Neural progenitor cell (in vitro differentiated cells): ENCODE data around the gene DOP1B.

Experiments used
- CTCF ChIP-seq: fragments of 200-600 bp; sonication (generic); IDR thresholded peaks from 2 replicates; pipeline ENCODE4 v1.5.1; 2017; ENCODE audit warnings: antibody characterized with exemption, mild to moderate bottlenecking
- EZH2 ChIP-seq: fragments of 200-600 bp; sonication (generic); IDR thresholded peaks from 2 replicates; pipeline ENCODE4 v1.6.1; 2017; ENCODE audit warnings: antibody characterized with exemption, mild to moderate bottlenecking, moderate library complexity
- EZH2phosphoT487 ChIP-seq: fragments of 200-600 bp; sonication (generic); IDR thresholded peaks from 2 replicates; pipeline ENCODE4 v1.6.1; 2017; ENCODE audit warnings: antibody characterized with exemption

DNA sequence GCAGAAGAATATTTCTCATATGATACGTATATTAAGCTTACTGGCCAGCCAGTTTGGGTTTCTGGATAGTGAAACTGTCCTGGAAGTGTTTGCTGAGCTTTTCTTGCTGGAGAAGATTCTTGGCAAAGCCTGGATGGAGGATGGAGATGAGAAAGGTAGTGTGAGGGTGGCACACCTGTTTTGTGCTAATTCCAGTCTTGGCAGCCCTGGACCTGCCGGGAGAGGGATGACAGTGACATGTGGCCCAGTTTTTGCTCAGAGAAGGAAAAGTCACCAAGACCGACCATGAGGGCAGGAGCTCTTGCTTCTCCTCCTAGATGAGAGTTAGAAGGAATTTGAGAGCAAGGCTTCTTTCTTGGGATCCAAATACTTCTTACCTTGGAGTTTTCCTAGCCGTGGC, 34.1 kb downstream of the DOP1B start:
- TF ChIP-seq CTCF, result no peak
- no peak for TF ChIP-seq EZH2phosphoT487
- TF ChIP-seq EZH2, result no peak
